SK-N-SH (cell line): Measurements from ENCODE around the gene WBP1L. TPM values are rescaled to one million over a fixed set of nuclear protein-coding genes. Genes with fewer than 3 reads are reported as not detected.
"Not testable (repeated sequence)": the region's sequence is repeated elsewhere in the genome, so short reads cannot be mapped to it uniquely, and the experiment has no call there.

Experiments
- CTCF ChIA-PET: fragments of 300-600, 350-600 bp; formaldehyde crosslinking; extraction: SDS; loops from one replicate; lab custom pipeline; 2021; lab: Yijun Ruan, JAX
- POLR2A ChIA-PET: fragments of 350-600 bp; sonication (Branson Sonifier 250); formaldehyde crosslinking; extraction: SDS; loops from one replicate; lab custom pipeline; 2020; ENCODE audit warnings: antibody characterized with exemption, inconsistent platforms; lab: Yijun Ruan, JAX
- DNase-seq: peaks from one replicate; pipeline ENCODE4 v3.0.0; 2012
- H2AFZ ChIP-seq: fragments of 200-600 bp; sonication (generic); 2 replicates; pipeline ENCODE4 v1.8.1; 2016; ENCODE audit warnings: antibody characterized with exemption, mild to moderate bottlenecking, low read depth
- H3F3A ChIP-seq: fragments of 200-600 bp; sonication (generic); replicated peaks from 2 replicates; pipeline ENCODE3; 2016; ENCODE audit warnings: antibody characterized with exemption, mild to moderate bottlenecking; ENCODE audit not compliant: insufficient read depth
- H3K27ac ChIP-seq, 2 experiments: fragments of 200-500 bp in 1 of 2; fragments of 200-600 bp in 1 of 2; sonication (Bioruptor generic) in 1 of 2; sonication (generic), shearing (Covaris generic) in 1 of 2; 2 replicates each; pipeline versions ENCODE4 v1.5.1 to v1.6.1; 2014 to 2016; ENCODE audit warnings: low read depth in 2 of 2, inconsistent platforms in 1 of 2, low read length in 1 of 2, mild to moderate bottlenecking in 1 of 2, mixed read lengths in 1 of 2
- H3K27me3 ChIP-seq: fragments of 200-600 bp; sonication (generic), shearing (Covaris generic); 2 replicates; pipeline ENCODE4 v1.6.1; 2016; ENCODE audit warnings: mixed run types; ENCODE audit not compliant: insufficient read depth
- H3K36me3 ChIP-seq, 2 experiments: fragments of 200-500 bp in 1 of 2; fragments of 200-600 bp in 1 of 2; sonication (Bioruptor generic) in 1 of 2; sonication (generic) in 1 of 2; replicated peaks in 1 of 2; 2 replicates each; pipeline versions ENCODE3 to v1.5.1; 2014 to 2016; ENCODE audit warnings: low read length in 1 of 2, mild to moderate bottlenecking in 1 of 2; ENCODE audit not compliant: insufficient read depth in 2 of 2, control insufficient read depth in 1 of 2
- H3K4me1 ChIP-seq, 2 experiments: fragments of 200-500 bp in 1 of 2; fragments of 200-600 bp in 1 of 2; sonication (Bioruptor generic) in 1 of 2; sonication (generic), shearing (Covaris generic) in 1 of 2; 2 replicates each; pipeline versions ENCODE4 v1.5.1 to v1.6.1; 2014 to 2016; ENCODE audit warnings: low read depth in 1 of 2, low read length in 1 of 2, mixed run types in 1 of 2; ENCODE audit not compliant: insufficient read depth in 2 of 2, control insufficient read depth in 1 of 2
- H3K4me2 ChIP-seq: fragments of 200-600 bp; sonication (generic), shearing (Covaris generic); 2 replicates; pipeline ENCODE4 v1.6.1; 2017; ENCODE audit warnings: mixed run types
- H3K4me3 ChIP-seq, 2 experiments: fragments of 200-500 bp in 1 of 2; fragments of 200-600 bp in 1 of 2; sonication (Bioruptor generic) in 1 of 2; sonication (generic), shearing (Covaris generic) in 1 of 2; 2 replicates each; pipeline versions ENCODE4 v1.5.1 to v1.8.1; 2014 to 2016; ENCODE audit warnings: low read depth in 2 of 2, inconsistent platforms in 1 of 2, low read length in 1 of 2, mild to moderate bottlenecking in 1 of 2, mixed read lengths in 1 of 2, moderate library complexity in 1 of 2
- H3K79me2 ChIP-seq: fragments of 200-600 bp; sonication (generic); 2 replicates; pipeline ENCODE4 v1.8.1; 2017; ENCODE audit warnings: mild to moderate bottlenecking; ENCODE audit not compliant: insufficient read depth
- H3K9ac ChIP-seq: fragments of 200-600 bp; sonication (generic); 2 replicates; pipeline ENCODE4 v1.6.1; 2017; ENCODE audit warnings: mixed run types
- H3K9me2 ChIP-seq: fragments of 200-600 bp; sonication (generic); 2 replicates; pipeline ENCODE4 v1.6.1; 2017; ENCODE audit warnings: mixed run types
- H3K9me3 ChIP-seq: fragments of 200-600 bp; sonication (generic); 2 replicates; pipeline ENCODE4 v1.6.1; 2017; ENCODE audit warnings: mixed run types, mild to moderate bottlenecking, moderate library complexity
- H4K20me1 ChIP-seq: fragments of 200-600 bp; sonication (generic); 2 replicates; pipeline ENCODE4 v1.6.1; 2017; ENCODE audit warnings: mild to moderate bottlenecking, mixed run types; ENCODE audit not compliant: insufficient read depth
- FOXM1 ChIP-seq: IDR thresholded peaks from 2 replicates; pipeline ENCODE4 v1.4.0; 2012; ENCODE audit warnings: low read depth, mild to moderate bottlenecking
- MAX ChIP-seq: IDR thresholded peaks from 2 replicates; pipeline ENCODE4 v1.4.0; 2012; ENCODE audit warnings: low read depth
- PBX3 ChIP-seq: IDR thresholded peaks from 2 replicates; pipeline ENCODE4; 2012
- RAD21 ChIP-seq: IDR thresholded peaks from 2 replicates; pipeline ENCODE4 v1.6.1; 2012; ENCODE audit warnings: mild to moderate bottlenecking, low read length
- RFX5 ChIP-seq: IDR thresholded peaks from 2 replicates; pipeline ENCODE4 v1.6.1; 2012; ENCODE audit warnings: mild to moderate bottlenecking, improper control_type of control experiment, low read length
- SIN3A ChIP-seq: IDR thresholded peaks from 2 replicates; pipeline ENCODE4 v1.6.1; 2012; ENCODE audit warnings: low read depth, mild to moderate bottlenecking, low read length, moderate library complexity, borderline replicate concordance
- TCF12 ChIP-seq: IDR thresholded peaks from 2 replicates; pipeline ENCODE4 v1.4.0; 2012
- USF1 ChIP-seq: IDR thresholded peaks from 2 replicates; pipeline ENCODE4 v1.4.0; 2012; ENCODE audit warnings: low read depth, borderline replicate concordance
- USF2 ChIP-seq: fragments of 150-350 bp; IDR thresholded peaks from 2 replicates; pipeline ENCODE4 v1.6.1; 2017; ENCODE audit warnings: antibody characterized with exemption, low read length, low read depth, borderline replicate concordance
- WGBS: methylation state at CpG from one replicate; pipeline ENCODE4 v1.1.6; 2017; ENCODE audit warnings: low lambda C conversion rate; 5-methylcytosine and 5-hydroxymethylcytosine counted together
- polyA plus RNA-seq, 3 experiments: library from polyadenylated mRNA; depleted of rRNA; stranded (reverse); fragments of >200 nt; gene quantifications; 2 replicates each; pipeline ENCODE4 v1.2.3, GENCODE V29; 2012

Gene WBP1L
- polyA plus RNA-seq, 1 of the 3 experiments (the other 2 are of a cell fraction), result 22.8 TPM

GRCh38 chr10:102714621-102715455 is 28.9 kb upstream of the WBP1L start, which contains the start of gene SFXN2 (continued):
- TF ChIP-seq PBX3 (no peak), FOXM1 (no peak)

- ChIA-PET POLR2A (no interaction called here), CTCF (interaction anchor here (0.7 to 11.2 kb wide), 3 partner anchors 18 to 201 kb away, joined by 3 to 123 read pairs (median 3); no protein-coding TSS in a partner anchor)
- Histone ChIP-seq H3K79me2 (peaks cover 39% of the 10 kb centered on the region), H3K27me3 (no peaks in the 10 kb centered on the region), H3K4me2 (no peak overlapping the region), H3K36me3 (peaks cover 0 to 3% of the 10 kb centered on the region in 2 experiments), H3K4me1 (peaks cover 12 to 18% of the 10 kb centered on the region in 2 experiments; a peak in 3 of 4 replicates), H2AFZ (no peak overlapping the region), H3K9ac (no peak overlapping the region), H3K9me3 (no peaks in the 10 kb centered on the region), H3F3A (peaks cover 9% of the 10 kb centered on the region), H3K4me3 (no peak overlapping the region), H3K9me2 (no peaks in the 10 kb centered on the region), H3K27ac (no peak overlapping the region), H4K20me1 (no peaks in the 10 kb centered on the region)
- no peak for DNase-seq
- WGBS, result 100% methylated on average over 1 of the region's 1 CpG
- no peak for TF ChIP-seq RFX5
- TF ChIP-seq TCF12, result no peak
- no peak for TF ChIP-seq MAX
- TF ChIP-seq SIN3A, result no peak
- TF ChIP-seq USF1, result no peak
- TF ChIP-seq RAD21, result no peak
- TF ChIP-seq USF2, result no peak
Measured at GRCh38 chr10:102715880-102716279, 27.9 kb upstream of the WBP1L start.

- 97% methylated on average over 18 of the region's 18 CpGs for WGBS
- H3K36me3 ChIP-seq, H3K4me3 ChIP-seq, H3K4me2 ChIP-seq, H3K9ac ChIP-seq, DNase-seq, H3K27ac ChIP-seq, H3K9me3 ChIP-seq, H2AFZ ChIP-seq, H3F3A ChIP-seq, H3K27me3 ChIP-seq, POLR2A ChIA-PET, H4K20me1 ChIP-seq, H3K9me2 ChIP-seq: not testable (repeated sequence)
- Histone ChIP-seq H3K4me1 (peaks cover 8 to 18% of the 10 kb centered on the region in 2 experiments; a peak in 3 of 4 replicates), H3K79me2 (peaks cover 28% of the 10 kb centered on the region)
- CTCF ChIA-PET, result interaction anchor here (1.3 to 11.2 kb wide), 2 partner anchors 43 to 200 kb away, joined by 3 to 123 read pairs; no protein-coding TSS in a partner anchor
Measured at GRCh38 chr10:102716900-102717565, 26.7 kb upstream of the WBP1L start.
